Measurements from ENCODE around the gene UPK2. TPM values are rescaled to one million over a fixed set of nuclear protein-coding genes. Genes with fewer than 3 reads are reported as not detected.

UPK2 gene
- total and polyA plus RNA-seq, 2 of the 13 experiments (the other 11 are each of a cell fraction or from before 2014, with no cell fraction given), result not detected

- TF ChIP-seq ZNF407 (CRISPR knock-in tag; IDR thresholded peaks at IDR 0.05; ENCODE audit: not compliant biosample characterization) (no peak), CEBPB (IDR thresholded peaks at IDR 0.05; ENCODE audit: borderline replicate concordance, low read depth, low read length) (no peak), TFE3 (CRISPR knock-in tag; IDR thresholded peaks at IDR 0.05) (peak; percentile 70; the same call in 1 of the 2 replicates), SNAI1 (CRISPR knock-in tag; IDR thresholded peaks at IDR 0.05; ENCODE audit: borderline replicate concordance) (0 out of 2 replicates have a peak, but pooled peaks have one; percentile 64), ZNF10 (CRISPR knock-in tag; IDR thresholded peaks at IDR 0.05; ENCODE audit: borderline replicate concordance, low read depth) (no peak), ZNF597 (CRISPR knock-in tag; IDR thresholded peaks at IDR 0.05) (no peak), RNF2 (conservative IDR thresholded peaks at IDR 0.05; ENCODE audit: low read depth) (no peak), NR2C2 (CRISPR knock-in tag; IDR thresholded peaks at IDR 0.05; ENCODE audit: borderline replicate concordance) (no peak), KLF9 (CRISPR knock-in tag; IDR thresholded peaks at IDR 0.05; ENCODE audit: low read depth) (no peak), ZNF83 (CRISPR knock-in tag; IDR thresholded peaks at IDR 0.05; ENCODE audit: borderline replicate concordance) (no peak), ZNF691 (CRISPR knock-in tag; IDR thresholded peaks at IDR 0.05; ENCODE audit: borderline replicate concordance, low read depth) (no peak), NKX3-1 (CRISPR knock-in tag; IDR thresholded peaks at IDR 0.05) (no peak), PRMT3 (CRISPR knock-in tag; IDR thresholded peaks at IDR 0.05; ENCODE audit: borderline replicate concordance, low read depth) (no peak), ZNF264 (CRISPR knock-in tag; IDR thresholded peaks at IDR 0.05) (no peak), HCFC1 (IDR thresholded peaks at IDR 0.05; ENCODE audit: low read depth, low read length) (no peak), ZNF564 (CRISPR knock-in tag; IDR thresholded peaks at IDR 0.05) (no peak), ZNF460 (CRISPR knock-in tag; IDR thresholded peaks at IDR 0.05; ENCODE audit: borderline replicate concordance) (no peak)
Observed at GRCh38 chr11:118911880-118912741, 44.0 kb upstream of the UPK2 start (continued).

All from HepG2 (cell line).